ENCODE data around the gene FTCDNL1. TPM values are rescaled to one million over a fixed set of nuclear protein-coding genes. Genes with fewer than 3 reads are reported as not detected.

FTCDNL1 gene
- total RNA-seq, 2 donors from 2014 or later, result 0.70 to 1.5 TPM

- DNase-seq, result no peak
- Histone ChIP-seq H3K4me1 (ENCODE audit: control insufficient read depth, insufficient read depth, low read length) (peaks cover 6% of the 10 kb centered on the region), H3K9ac (ENCODE audit: extremely low read depth, low read length, poor library complexity, severe bottlenecking) (no peak overlapping the region), H3K36me3 (ENCODE audit: control insufficient read depth, insufficient read depth, low read length) (no peaks in the 10 kb centered on the region), H3K27me3 (ENCODE audit: control insufficient read depth, insufficient read depth, low read length, poor library complexity, severe bottlenecking) (no peaks in the 10 kb centered on the region), H3K27ac (ENCODE audit: low read depth, low read length) (no peak overlapping the region), H3K9me3 (ENCODE audit: control insufficient read depth, low read length) (no peaks in the 10 kb centered on the region), H3K4me3 (ENCODE audit: low read length) (no peak overlapping the region)
- peaks cover 28% of the 10 kb centered on the region for H3K4me1 Mint-ChIP-seq
- H3K27me3 Mint-ChIP-seq (ENCODE audit: insufficient read depth), result peaks cover 9% of the 10 kb centered on the region
- 78 to 90% methylated on average over 2 of the region's 2 CpGs for WGBS, 2 experiments (ENCODE audit: insufficient coverage in 1 of 2, insufficient read length in 1 of 2)
- no peak for TF ChIP-seq CTCF (conservative IDR thresholded peaks at IDR 0.05)
- no peak overlapping the region for H3K4me3 Mint-ChIP-seq
- H3K27ac Mint-ChIP-seq, result no peak overlapping the region
- no peaks in the 10 kb centered on the region for H3K36me3 Mint-ChIP-seq (ENCODE audit: low read depth)
- no peaks in the 10 kb centered on the region for H3K9me3 Mint-ChIP-seq
Observed at GRCh38 chr2:199742884-199743283, 108.1 kb downstream of the FTCDNL1 start.

- H3K4me1 ChIP-seq (ENCODE audit: control insufficient read depth, insufficient read depth, low read length), result peaks cover 9% of the 10 kb centered on the region
- no peaks in the 10 kb centered on the region for H3K36me3 ChIP-seq (ENCODE audit: control insufficient read depth, insufficient read depth, low read length)
- Mint-ChIP-seq H3K27me3 (ENCODE audit: insufficient read depth) (peaks cover 9% of the 10 kb centered on the region), H3K4me1 (peaks cover 31% of the 10 kb centered on the region), H3K9me3 (no peaks in the 10 kb centered on the region), H3K27ac (no peak overlapping the region), H3K4me3 (no peak overlapping the region), H3K36me3 (ENCODE audit: low read depth) (no peaks in the 10 kb centered on the region)
- DNase-seq, result no peak
- no peaks in the 10 kb centered on the region for H3K27me3 ChIP-seq (ENCODE audit: control insufficient read depth, insufficient read depth, low read length, poor library complexity, severe bottlenecking)
- no peak overlapping the region for H3K27ac ChIP-seq (ENCODE audit: low read depth, low read length)
- no peaks in the 10 kb centered on the region for H3K9me3 ChIP-seq (ENCODE audit: control insufficient read depth, low read length)
- H3K4me3 ChIP-seq (ENCODE audit: low read length), result no peak overlapping the region
- TF ChIP-seq CTCF (conservative IDR thresholded peaks at IDR 0.05), result no peak
- no peak overlapping the region for H3K9ac ChIP-seq (ENCODE audit: extremely low read depth, low read length, poor library complexity, severe bottlenecking)
- WGBS, 2 experiments (ENCODE audit: insufficient coverage in 1 of 2, insufficient read length in 1 of 2), result 14 to 61% methylated on average over 2 to 5 of the region's 5 CpGs
Observed at GRCh38 chr2:199740111-199740428, 110.9 kb downstream of the FTCDNL1 start.

- no peaks in the 10 kb centered on the region for H3K9me3 ChIP-seq (ENCODE audit: control insufficient read depth, low read length)
- H3K27me3 Mint-ChIP-seq (ENCODE audit: insufficient read depth), result peaks cover 5% of the 10 kb centered on the region
- no peaks in the 10 kb centered on the region for H3K36me3 Mint-ChIP-seq (ENCODE audit: low read depth)
- DNase-seq, result peak; percentile 95
- no peak overlapping the region for H3K4me3 ChIP-seq (ENCODE audit: low read length)
- H3K4me1 ChIP-seq (ENCODE audit: control insufficient read depth, insufficient read depth, low read length), result peaks cover 9% of the 10 kb centered on the region
- 37 to 52% methylated on average over 5 to 15 of the region's 15 CpGs for WGBS, 2 experiments (ENCODE audit: insufficient coverage in 1 of 2, insufficient read length in 1 of 2)
- peak; percentile 96 for TF ChIP-seq CTCF (conservative IDR thresholded peaks at IDR 0.05)
- H3K9ac ChIP-seq (ENCODE audit: extremely low read depth, low read length, poor library complexity, severe bottlenecking), result no peak overlapping the region
- H3K9me3 Mint-ChIP-seq, result no peaks in the 10 kb centered on the region
- H3K27me3 ChIP-seq (ENCODE audit: control insufficient read depth, insufficient read depth, low read length, poor library complexity, severe bottlenecking), result no peaks in the 10 kb centered on the region
- no peak overlapping the region for H3K27ac Mint-ChIP-seq
- no peak overlapping the region for H3K27ac ChIP-seq (ENCODE audit: low read depth, low read length)
- H3K4me1 Mint-ChIP-seq, result peaks cover 31% of the 10 kb centered on the region
- H3K4me3 Mint-ChIP-seq, result no peak overlapping the region
- H3K36me3 ChIP-seq (ENCODE audit: control insufficient read depth, insufficient read depth, low read length), result no peaks in the 10 kb centered on the region
Observed at GRCh38 chr2:199739413-199740110, 111.4 kb downstream of the FTCDNL1 start.

All from endodermal cell (in vitro differentiated cells).